Measurements from ENCODE around the gene UQCRC2.
A peak's percentile ranks its signal among the peaks of the same experiment; 100 is the strongest.
"Not testable (repeated sequence)": the region's sequence is repeated elsewhere in the genome, so short reads cannot be mapped to it uniquely, and the experiment has no call there.

The UQCRC2 gene

DNA sequence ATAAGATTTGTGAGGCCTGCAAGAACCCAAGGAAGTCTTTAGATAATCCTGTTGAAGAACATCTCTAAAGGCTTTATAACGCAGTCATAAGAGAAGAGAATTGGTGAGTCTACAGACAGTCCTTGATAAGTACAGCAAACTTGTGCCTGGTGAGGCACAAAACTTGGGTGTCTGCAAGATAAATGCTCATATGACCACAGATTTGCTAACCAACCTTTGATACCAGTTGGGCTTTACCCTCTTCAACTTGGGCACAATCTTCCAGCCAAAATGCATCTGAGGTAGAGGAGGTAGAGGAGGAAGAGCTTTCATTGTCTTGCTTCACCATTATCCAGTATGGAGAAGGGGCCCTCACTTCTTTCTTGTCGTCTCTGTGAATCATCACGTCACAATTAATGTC is 30.9 kb downstream of the UQCRC2 start:
- DNase-seq = no peak

DNA sequence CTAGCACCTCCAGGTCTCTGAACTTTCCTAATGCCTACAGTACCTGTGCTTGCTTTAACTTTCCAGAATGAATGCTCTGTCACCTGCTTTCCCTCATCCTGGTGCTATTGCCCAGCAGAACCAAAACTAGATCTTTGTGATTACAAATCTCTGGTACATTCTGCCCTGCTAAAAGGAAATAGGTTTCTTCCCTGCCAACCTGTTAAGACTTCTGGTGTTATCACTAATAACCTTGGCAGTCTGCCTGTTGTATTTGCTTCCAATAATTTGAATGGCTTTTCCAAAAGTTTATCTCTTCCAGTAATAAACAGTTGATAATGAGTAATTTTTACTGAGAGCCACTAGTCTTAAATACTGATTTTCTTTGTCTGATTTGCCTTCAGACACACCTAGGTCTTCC is 32.4 kb downstream of the UQCRC2 start:
- DNase-seq = no peak

DNA sequence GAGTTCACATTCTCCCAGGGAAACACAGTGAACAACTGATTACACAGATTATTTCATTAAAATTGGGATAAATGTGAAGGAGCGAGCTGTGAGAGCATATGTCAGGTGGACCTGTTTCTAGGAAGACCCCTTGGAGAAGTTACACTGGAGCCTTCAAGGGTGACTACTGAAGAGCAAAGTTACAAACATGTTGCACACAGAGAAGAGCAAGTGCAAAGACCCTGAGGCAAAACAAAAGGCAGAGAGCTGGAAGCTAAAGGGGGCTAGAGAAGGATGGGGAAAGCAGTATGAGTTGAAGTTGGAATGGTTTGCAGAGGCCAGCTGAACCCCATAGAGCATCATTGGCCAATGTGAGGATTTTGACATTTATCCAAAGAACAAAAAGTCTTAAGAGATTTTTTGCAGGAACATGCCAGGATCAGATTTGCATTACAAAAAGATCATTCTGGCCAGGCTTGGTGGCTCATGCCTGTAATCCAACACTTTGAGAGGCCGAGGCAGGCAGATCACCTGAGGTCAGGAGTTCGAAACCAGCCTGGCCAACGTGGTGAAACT is 33.6 kb downstream of the UQCRC2 start:
- no peak for DNase-seq

GRCh38 chr16:21987498-21987897 is 34.3 kb downstream of the UQCRC2 start:
- DNase-seq = no peak

DNA sequence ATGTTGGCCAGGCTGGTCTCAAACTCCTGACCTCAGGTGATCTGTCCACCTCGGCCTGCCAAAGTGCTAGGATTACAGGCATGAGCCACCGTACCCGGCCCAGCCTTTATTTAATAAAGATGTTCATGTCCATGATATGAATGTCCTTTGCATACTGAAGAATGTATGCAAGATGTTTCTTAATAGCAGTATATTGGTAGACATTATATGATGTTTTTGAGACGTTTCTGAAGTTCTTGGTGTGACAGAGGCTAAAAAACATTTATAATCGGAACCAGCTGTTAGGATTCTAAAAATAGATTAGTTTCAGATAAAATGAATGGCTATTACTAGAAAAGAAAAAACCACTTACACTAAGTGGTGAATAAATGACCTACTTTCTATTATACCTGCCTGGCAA is 36.0 kb downstream of the UQCRC2 start:
- DNase-seq = no peak

DNA sequence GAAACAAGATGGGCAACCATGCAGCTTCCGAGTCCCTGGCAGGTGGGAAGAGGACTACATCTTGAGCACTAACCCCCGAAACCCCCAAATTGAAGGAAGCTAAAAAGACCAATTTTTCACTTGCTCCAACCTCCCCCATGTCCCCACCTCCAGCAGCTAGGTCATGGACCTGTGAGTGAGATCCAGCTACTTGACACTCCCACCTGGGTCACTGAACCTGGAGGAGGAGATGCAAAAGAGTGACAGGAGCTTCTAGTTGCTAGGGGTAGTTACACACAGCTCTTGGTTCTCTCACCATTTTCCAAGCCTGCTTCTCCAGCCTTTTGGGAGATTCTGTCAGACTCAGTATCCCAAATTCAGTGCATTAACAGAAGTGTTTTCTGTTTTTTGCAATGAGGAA is 36.6 kb downstream of the UQCRC2 start:
- no peak for DNase-seq

DNA sequence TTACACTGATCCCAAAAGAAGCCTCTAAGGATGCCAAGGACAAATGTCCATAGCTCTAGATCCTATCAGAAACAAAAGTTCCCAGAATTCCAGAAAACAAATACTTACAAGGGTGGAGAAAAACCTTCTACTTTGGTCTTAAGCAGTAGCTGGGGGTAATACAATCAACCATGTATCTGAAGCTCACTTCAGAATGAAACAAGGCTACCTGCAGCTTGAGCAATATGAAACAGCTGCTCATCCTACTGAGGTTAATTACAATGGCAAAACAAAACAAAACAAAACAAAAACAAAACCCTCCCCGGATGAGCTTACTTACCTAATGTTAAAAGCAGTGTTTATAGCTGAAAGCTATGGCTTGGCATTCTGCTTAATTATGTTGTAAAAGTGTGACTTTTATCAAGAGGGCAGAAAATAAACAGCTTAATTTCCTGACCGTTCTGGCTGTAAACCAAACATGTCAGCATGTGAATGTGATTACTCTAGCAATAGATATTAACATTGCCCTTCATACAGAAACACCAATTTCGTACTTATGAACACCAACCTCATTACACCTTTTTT is 37.3 kb downstream of the UQCRC2 start:
- DNase-seq = no peak

DNA sequence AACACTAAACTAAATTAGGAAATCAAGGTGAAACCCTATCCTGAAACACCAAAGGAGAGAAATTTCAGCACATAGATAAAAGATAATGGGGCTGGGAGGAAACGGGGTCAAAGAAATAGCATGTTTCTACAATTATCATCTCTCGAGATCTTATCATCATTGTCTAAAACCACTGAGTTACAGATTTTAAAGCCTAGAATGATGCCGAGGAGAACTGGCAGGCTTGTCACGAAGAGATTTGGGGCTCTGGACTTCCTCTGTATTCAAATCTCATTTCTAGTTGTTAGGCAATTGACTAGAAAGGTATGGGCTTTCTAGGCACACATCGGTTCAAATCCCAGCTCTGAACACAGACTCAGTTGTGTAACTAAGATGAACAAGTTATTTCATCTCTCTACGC is 38.5 kb downstream of the UQCRC2 start:
- no peak for DNase-seq

DNA sequence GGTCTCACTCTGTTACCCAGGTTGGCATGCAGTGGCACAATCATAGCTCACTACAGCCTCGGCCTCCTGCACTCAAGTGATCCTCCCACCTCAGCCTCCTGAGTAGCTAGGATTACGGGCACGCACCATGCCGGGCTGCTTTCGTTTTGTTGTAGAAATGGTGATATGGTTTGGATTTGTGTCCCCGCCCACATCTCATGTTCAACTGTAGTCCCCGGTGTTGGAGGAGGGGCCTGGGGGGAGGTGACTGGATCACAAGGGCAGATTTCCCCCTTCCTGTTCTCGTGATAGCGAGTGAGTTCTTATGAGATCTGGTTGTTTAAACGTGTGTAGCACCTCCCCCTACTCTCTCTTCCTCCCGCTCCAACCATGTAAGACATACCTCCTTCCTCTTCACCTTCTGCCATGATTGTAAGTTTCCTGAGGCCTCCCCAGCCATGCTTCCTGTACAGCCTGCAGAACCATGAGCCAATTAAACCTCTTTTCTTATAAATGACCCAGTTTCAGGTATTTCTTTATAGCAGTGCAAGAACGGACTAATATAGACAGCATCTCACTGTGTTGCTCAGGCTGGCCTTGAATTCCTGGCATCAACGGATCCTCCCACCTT is 41.8 kb downstream of the UQCRC2 start:
- DNase-seq = no peak

GRCh38 chr16:21996923-21997696 is 43.9 kb downstream of the UQCRC2 start:
- DNase-seq = no peak

DNA sequence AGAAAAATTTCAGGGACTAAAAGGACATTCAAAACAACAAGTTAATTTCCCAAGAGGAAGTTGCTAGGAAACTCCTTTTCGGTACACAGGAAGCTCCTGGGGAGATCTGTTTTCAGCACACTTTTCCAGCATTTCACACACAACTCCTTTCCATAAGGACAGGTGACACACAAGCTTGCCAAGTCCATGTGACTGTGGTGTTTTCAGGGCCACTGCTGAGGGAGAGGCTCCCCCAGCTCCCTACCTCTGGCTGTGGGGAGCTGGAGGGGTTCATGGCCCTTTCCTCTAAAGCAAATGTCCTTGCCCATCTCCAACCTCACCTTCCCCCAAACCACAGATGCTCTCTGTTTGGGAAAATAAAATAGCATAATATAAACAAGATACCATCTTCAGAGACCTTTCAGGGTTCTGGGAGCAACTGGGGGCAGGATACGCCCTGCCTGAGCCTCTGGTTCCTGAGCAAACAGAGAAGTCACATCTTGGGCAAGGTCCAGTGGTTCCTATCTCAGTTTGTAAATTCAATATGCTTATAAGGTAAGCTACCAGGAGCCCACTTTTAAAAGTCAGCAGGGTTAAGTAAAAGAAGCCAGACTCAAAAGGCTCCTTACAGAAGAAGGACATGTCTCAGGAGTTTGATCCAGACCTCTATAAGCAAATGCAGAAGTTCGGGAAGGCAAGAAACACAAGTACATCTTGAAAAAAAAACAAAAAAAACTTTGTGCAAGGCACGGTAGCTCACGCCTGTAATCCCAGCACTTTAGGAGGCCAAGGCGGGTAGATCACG is 44.7 kb downstream of the UQCRC2 start:
- DNase-seq = no peak

- no peak for DNase-seq
These were observed 48.4 kb downstream of the UQCRC2 start for GRCh38 chr16:22001591-22001990.

GRCh38 chr16:22002047-22002446 is 48.9 kb downstream of the UQCRC2 start:
- DNase-seq = not testable (repeated sequence)

- DNase-seq = no peak
These were observed 50.0 kb downstream of the UQCRC2 start for GRCh38 chr16:22003195-22003594.

GRCh38 chr16:22004341-22004740 is 51.2 kb downstream of the UQCRC2 start:
- peak; percentile 65 to 86 for DNase-seq

- no peak for DNase-seq
These were observed 52.6 kb downstream of the UQCRC2 start for GRCh38 chr16:22005746-22006145.

DNA sequence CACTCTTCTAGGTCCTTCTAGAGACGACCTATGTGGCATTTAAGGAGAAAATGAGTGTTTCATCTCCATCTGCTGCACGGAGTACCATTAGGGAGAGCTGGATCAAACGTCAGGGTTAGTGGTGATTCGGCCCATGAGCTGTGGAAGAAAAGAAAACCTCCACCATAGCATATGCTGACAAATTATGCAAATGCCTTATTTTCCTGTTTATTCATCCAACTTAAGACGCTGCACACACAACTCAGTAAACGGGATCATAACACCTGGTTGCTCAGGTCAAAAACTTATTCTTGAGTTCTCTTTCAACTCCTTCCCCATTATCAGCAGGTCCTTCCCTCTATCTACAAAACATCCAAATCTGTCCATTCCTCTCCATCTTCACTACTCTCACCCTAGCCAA is 53.5 kb downstream of the UQCRC2 start:
- DNase-seq = peak in 1 of 2 experiments; percentile 68

GRCh38 chr16:22007159-22007508 is 54.0 kb downstream of the UQCRC2 start:
- DNase-seq = no peak

GRCh38 chr16:22007509-22008214 is 54.5 kb downstream of the UQCRC2 start, which contains the start of gene MOSMO:
Gene MOSMO (plus strand): TSS chr16:22008111. CDS start chr16:22008302, 191 bp downstream.
- peak; percentile 17 to 68 for DNase-seq

DNA sequence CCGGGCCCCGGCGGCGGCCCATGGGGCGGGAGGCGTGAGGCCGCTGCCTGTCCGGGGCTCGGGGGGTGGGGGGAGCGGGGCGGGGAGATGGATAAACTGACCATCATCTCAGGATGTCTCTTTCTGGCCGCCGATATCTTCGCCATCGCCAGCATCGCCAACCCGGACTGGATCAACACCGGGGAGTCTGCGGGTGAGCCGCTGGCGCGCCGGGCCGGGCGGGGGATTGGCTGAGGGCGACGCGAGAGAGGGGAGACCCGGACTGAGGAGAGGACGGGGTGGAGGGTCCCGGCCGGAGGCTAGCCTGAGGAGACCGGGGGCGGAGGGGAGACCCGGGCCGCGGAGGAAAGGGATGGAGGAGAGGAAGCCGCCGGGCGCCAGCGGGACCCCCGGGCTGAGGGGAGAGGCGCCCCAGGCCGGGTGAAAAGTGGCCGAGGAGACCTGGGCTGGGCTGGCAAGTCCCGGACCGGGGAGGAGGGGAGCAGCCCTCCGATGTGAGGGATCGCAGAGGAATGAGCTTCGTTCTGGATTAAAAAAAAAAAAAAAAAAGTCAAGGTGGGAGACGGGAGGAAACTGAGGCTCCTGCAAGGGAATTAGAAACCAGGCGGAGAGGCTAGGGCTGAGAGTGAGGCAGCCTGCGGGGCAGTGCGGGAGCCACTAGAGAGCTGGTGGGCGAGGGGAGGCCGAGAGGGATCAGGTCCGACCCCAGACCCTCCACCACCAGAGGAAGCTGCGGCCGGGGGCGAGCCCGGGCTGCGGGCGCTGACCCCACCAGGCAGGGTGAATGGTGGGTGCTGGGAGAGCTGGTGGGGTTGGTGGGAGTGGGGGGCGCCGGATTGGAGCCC is 55.3 kb downstream of the UQCRC2 start:
- DNase-seq = no peak

GRCh38 chr16:22010902-22011301 is 57.7 kb downstream of the UQCRC2 start:
- no peak for DNase-seq

DNA sequence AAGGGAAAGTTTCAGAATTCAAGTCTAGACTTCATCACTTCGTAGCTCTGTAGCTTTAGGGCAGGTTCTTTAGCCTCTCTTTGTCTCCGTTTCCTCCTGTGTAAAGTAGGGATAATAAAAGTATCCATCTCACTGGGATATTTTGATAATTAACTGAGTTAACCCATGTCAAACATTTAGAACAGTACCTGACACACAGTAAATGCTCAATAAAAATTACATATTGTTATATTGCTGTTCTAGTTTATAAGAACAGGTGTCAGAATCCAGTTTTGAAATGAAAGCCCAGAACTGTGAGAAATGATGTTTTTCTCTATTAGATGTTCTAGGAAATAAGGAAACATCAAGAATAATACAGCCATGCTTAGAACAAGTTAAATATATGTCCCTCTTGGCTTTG is 59.1 kb downstream of the UQCRC2 start:
- no peak for DNase-seq
